H9 (cell line): ENCODE measurements around the gene RAMAC. TPM values are rescaled to one million over a fixed set of nuclear protein-coding genes. Genes with fewer than 3 reads are reported as not detected.

ENCODE experiments used
- DNase-seq: peaks from one replicate; pipeline ENCODE4 v3.0.0-alpha.2; 2017
- H2AFZ ChIP-seq: one replicate; pipeline ENCODE4 v1.6.1; 2013; ENCODE audit warnings: mild to moderate bottlenecking, low read length, control low read depth, moderate library complexity
- H2AK5ac ChIP-seq: 2 replicates; pipeline ENCODE4 v1.6.1; 2013; ENCODE audit warnings: low read length, control low read depth, mixed read lengths; ENCODE audit not compliant: insufficient read length
- H2BK120ac ChIP-seq: one replicate; pipeline ENCODE4 v1.6.1; 2013; ENCODE audit warnings: low read depth, mild to moderate bottlenecking, low read length, control low read depth, inconsistent platforms; ENCODE audit not compliant: poor library complexity, severe bottlenecking
- H2BK12ac ChIP-seq: 2 replicates; pipeline ENCODE4 v1.6.1; 2013; ENCODE audit warnings: low read length, control low read depth, mixed read lengths, low read depth; ENCODE audit not compliant: insufficient read length
- H2BK15ac ChIP-seq: 2 replicates; pipeline ENCODE4 v1.6.1; 2013; ENCODE audit warnings: low read depth, low read length, control low read depth
- H2BK20ac ChIP-seq: one replicate; pipeline ENCODE4 v1.6.1; 2013; ENCODE audit warnings: low read depth, mild to moderate bottlenecking, low read length, control low read depth, inconsistent platforms; ENCODE audit not compliant: poor library complexity, severe bottlenecking
- H2BK5ac ChIP-seq: 2 replicates; pipeline ENCODE4 v1.6.1; 2013; ENCODE audit warnings: low read length, control low read depth, mixed read lengths; ENCODE audit not compliant: insufficient read length
- H3K14ac ChIP-seq: 2 replicates; pipeline ENCODE4 v1.6.1; 2013; ENCODE audit warnings: low read length, control low read depth; ENCODE audit not compliant: insufficient read depth
- H3K18ac ChIP-seq: 2 replicates; pipeline ENCODE4 v1.6.1; 2013; ENCODE audit warnings: low read depth, mild to moderate bottlenecking, mixed read lengths, low read length, control low read depth; ENCODE audit not compliant: insufficient read length
- H3K23ac ChIP-seq: 2 replicates; pipeline ENCODE4 v1.6.1; 2013; ENCODE audit warnings: low read length, control low read depth, mixed read lengths, low read depth; ENCODE audit not compliant: insufficient read length
- H3K23me2 ChIP-seq: 2 replicates; pipeline ENCODE4 v1.6.1; 2013; ENCODE audit warnings: low read depth, mild to moderate bottlenecking, mixed read lengths, low read length, control low read depth; ENCODE audit not compliant: insufficient read length, poor library complexity, severe bottlenecking
- H3K27ac ChIP-seq: 2 replicates; pipeline ENCODE4 v1.5.1; 2013; ENCODE audit warnings: low read length, control low read depth, mixed read lengths, low read depth; ENCODE audit not compliant: insufficient read length
- H3K27me3 ChIP-seq: 2 replicates; pipeline ENCODE4 v1.6.1; 2013; ENCODE audit warnings: low read length, control low read depth, inconsistent platforms; ENCODE audit not compliant: insufficient read depth
- H3K4ac ChIP-seq: 2 replicates; pipeline ENCODE4 v1.6.1; 2013; ENCODE audit warnings: low read depth, mild to moderate bottlenecking, control low read depth, inconsistent platforms, low read length, moderate library complexity
- H3K4me1 ChIP-seq: 2 replicates; pipeline ENCODE4 v1.6.1; 2013; ENCODE audit warnings: low read length, control low read depth, inconsistent platforms; ENCODE audit not compliant: insufficient read depth
- H3K4me2 ChIP-seq: 2 replicates; pipeline ENCODE4 v1.6.1; 2013; ENCODE audit warnings: low read length, control low read depth, mixed read lengths; ENCODE audit not compliant: insufficient read length, insufficient read depth
- H3K56ac ChIP-seq: 2 replicates; pipeline ENCODE4 v1.6.1; 2013; ENCODE audit warnings: low read depth, mild to moderate bottlenecking, mixed read lengths, low read length, control low read depth; ENCODE audit not compliant: insufficient read length
- H3K79me1 ChIP-seq: 2 replicates; pipeline ENCODE4 v1.6.1; 2013; ENCODE audit warnings: low read depth, mild to moderate bottlenecking, moderate library complexity, low read length, control low read depth, inconsistent platforms; ENCODE audit not compliant: insufficient read depth, poor library complexity, severe bottlenecking
- H3K79me2 ChIP-seq: 2 replicates; pipeline ENCODE4 v1.6.1; 2013; ENCODE audit warnings: low read length, control low read depth, inconsistent platforms; ENCODE audit not compliant: insufficient read depth
- H3K9ac ChIP-seq: 2 replicates; pipeline ENCODE4 v1.6.1; 2013; ENCODE audit warnings: low read length, control low read depth, mixed read lengths; ENCODE audit not compliant: insufficient read length; ENCODE audit errors: extremely low read depth
- H3K9me3 ChIP-seq: one replicate; pipeline ENCODE4 v1.6.1; 2013; ENCODE audit warnings: low read depth, low read length, inconsistent platforms; ENCODE audit not compliant: control insufficient read depth
- H3T11ph ChIP-seq: one replicate; pipeline ENCODE4 v1.6.1; 2013; ENCODE audit warnings: mild to moderate bottlenecking, low read length, control low read depth, inconsistent platforms
- H4K20me1 ChIP-seq: one replicate; pipeline ENCODE4 v1.6.1; 2013; ENCODE audit not compliant: control insufficient read depth, insufficient read length, insufficient read depth
- H4K5ac ChIP-seq: 2 replicates; pipeline ENCODE4 v1.6.1; 2013; ENCODE audit warnings: low read depth, mild to moderate bottlenecking, mixed read lengths, low read length, control low read depth; ENCODE audit not compliant: insufficient read length
- H4K8ac ChIP-seq: replicated peaks from 2 replicates; pipeline ENCODE4 v1.6.1; 2013; ENCODE audit warnings: low read length, control low read depth, mixed read lengths, low read depth; ENCODE audit not compliant: insufficient read length
- H4K91ac ChIP-seq: 2 replicates; pipeline ENCODE4 v1.6.1; 2013; ENCODE audit warnings: low read depth, mild to moderate bottlenecking, moderate library complexity, mixed read lengths, low read length, control low read depth; ENCODE audit not compliant: insufficient read length
- H3K27ac Mint-ChIP-seq, 3 experiments: 2 replicates in 2 of 3; 3 replicates in 1 of 3; pipeline ENCODE4 v1.8.0; 2020 to 2021; ENCODE audit warnings: mixed read lengths in 3 of 3, mild to moderate bottlenecking in 1 of 3, moderate library complexity in 1 of 3
- H3K27me3 Mint-ChIP-seq: 2 replicates; pipeline ENCODE4 v1.8.0; 2021; ENCODE audit warnings: low read depth, mild to moderate bottlenecking, moderate library complexity, mixed read lengths
- H3K36me3 Mint-ChIP-seq, 3 experiments: 2 replicates in 2 of 3; 3 replicates in 1 of 3; pipeline ENCODE4 v1.8.0; 2020 to 2021; ENCODE audit warnings: low read depth in 3 of 3, mixed read lengths in 3 of 3; ENCODE audit not compliant: insufficient read depth in 1 of 3
- H3K4me1 Mint-ChIP-seq, 2 experiments: 2 replicates each; pipeline ENCODE4 v1.8.0; 2020; ENCODE audit warnings: mixed read lengths in 2 of 2
- H3K4me3 Mint-ChIP-seq, 2 experiments: 2 replicates in 1 of 2; 3 replicates in 1 of 2; pipeline ENCODE4 v1.8.0; 2020 to 2021; ENCODE audit warnings: mild to moderate bottlenecking in 2 of 2, mixed read lengths in 2 of 2, moderate library complexity in 1 of 2
- H3K9me3 Mint-ChIP-seq, 2 experiments: 2 replicates in 1 of 2; 3 replicates in 1 of 2; pipeline ENCODE4 v1.8.0; 2020; ENCODE audit warnings: mild to moderate bottlenecking in 2 of 2, mixed read lengths in 2 of 2, moderate library complexity in 1 of 2
- WGBS: extraction: QIAGEN DNeasy Blood & Tissue Kit; methylation state at CpG from one replicate; pipeline ENCODE4 v1.1.7; 2013; ENCODE audit warnings: missing lambda C conversion rate, low lambda C conversion rate, mixed read lengths; ENCODE audit not compliant: insufficient read length; ENCODE audit errors: extremely low coverage; 5-methylcytosine and 5-hydroxymethylcytosine counted together
- total RNA-seq: library from RNA; stranded (reverse); gene quantifications from 2 replicates; pipeline ENCODE4 v1.2.1, GENCODE V29; 2021
- TF ChIP-seq, protein P1 (sequence below): fragments of 200-600 bp; sonication (generic); conservative IDR thresholded peaks from 3 replicates; pipeline ENCODE4 v1.8.0; 2021; ENCODE audit warnings: antibody characterized with exemption, mild to moderate bottlenecking

Gene RAMAC
- total RNA-seq, 1 experiment from 2014 or later, result 35.8 TPM

DNA sequence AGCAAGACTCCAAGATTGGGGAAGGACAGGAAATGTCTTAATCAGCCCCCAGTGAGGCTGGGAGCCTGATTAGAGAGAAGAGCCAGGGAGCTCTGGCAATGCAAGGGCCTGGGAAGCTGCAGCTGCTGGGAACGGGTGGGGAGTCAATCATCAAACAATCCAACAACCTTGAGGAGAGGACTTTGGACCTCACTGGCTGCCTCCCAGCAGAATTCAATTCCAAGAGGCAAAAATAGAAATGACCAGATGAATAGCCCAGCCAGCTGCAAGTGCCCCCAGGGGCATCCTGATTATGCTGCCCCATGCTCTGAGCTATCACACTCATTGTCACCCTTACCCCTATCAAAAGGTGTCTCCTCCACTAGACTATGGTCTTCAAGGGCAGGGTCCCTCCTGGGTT lies 27.4 kb upstream of the RAMAC start:
- H3K4me2 ChIP-seq, result no peak overlapping the region
- Mint-ChIP-seq H3K27me3 (peaks cover 5% of the 10 kb centered on the region), H3K4me1 (peaks cover 11 to 15% of the 10 kb centered on the region in 2 experiments), H3K4me3 (no peak overlapping the region), H3K27ac (no peak overlapping the region; a peak in 1 of 7 replicates), H3K36me3 (no peaks in the 10 kb centered on the region), H3K9me3 (no peaks in the 10 kb centered on the region)
- H3K23me2 ChIP-seq, result no peaks in the 10 kb centered on the region
- no peak overlapping the region for H3K56ac ChIP-seq
- H3K9ac ChIP-seq, result no peak overlapping the region
- H3K23ac ChIP-seq, result no peak overlapping the region
- H2BK12ac ChIP-seq, result no peak overlapping the region
- H2BK15ac ChIP-seq, result no peak overlapping the region
- TF ChIP-seq, protein P1, sequence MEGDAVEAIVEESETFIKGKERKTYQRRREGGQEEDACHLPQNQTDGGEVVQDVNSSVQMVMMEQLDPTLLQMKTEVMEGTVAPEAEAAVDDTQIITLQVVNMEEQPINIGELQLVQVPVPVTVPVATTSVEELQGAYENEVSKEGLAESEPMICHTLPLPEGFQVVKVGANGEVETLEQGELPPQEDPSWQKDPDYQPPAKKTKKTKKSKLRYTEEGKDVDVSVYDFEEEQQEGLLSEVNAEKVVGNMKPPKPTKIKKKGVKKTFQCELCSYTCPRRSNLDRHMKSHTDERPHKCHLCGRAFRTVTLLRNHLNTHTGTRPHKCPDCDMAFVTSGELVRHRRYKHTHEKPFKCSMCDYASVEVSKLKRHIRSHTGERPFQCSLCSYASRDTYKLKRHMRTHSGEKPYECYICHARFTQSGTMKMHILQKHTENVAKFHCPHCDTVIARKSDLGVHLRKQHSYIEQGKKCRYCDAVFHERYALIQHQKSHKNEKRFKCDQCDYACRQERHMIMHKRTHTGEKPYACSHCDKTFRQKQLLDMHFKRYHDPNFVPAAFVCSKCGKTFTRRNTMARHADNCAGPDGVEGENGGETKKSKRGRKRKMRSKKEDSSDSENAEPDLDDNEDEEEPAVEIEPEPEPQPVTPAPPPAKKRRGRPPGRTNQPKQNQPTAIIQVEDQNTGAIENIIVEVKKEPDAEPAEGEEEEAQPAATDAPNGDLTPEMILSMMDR, result no peak
- no peaks in the 10 kb centered on the region for H3K27me3 ChIP-seq
- no peak overlapping the region for H2BK120ac ChIP-seq
- H3K27ac ChIP-seq, result no peak overlapping the region
- no peaks in the 10 kb centered on the region for H3K9me3 ChIP-seq
- H4K8ac ChIP-seq, result no peak overlapping the region
- no peaks in the 10 kb centered on the region for H3K79me2 ChIP-seq
- H2AFZ ChIP-seq, result no peak overlapping the region
- H3K18ac ChIP-seq, result no peak overlapping the region
- H4K5ac ChIP-seq, result no peak overlapping the region
- H3K4ac ChIP-seq, result no peak overlapping the region
- no peak overlapping the region for H2BK5ac ChIP-seq
- no peaks in the 10 kb centered on the region for H4K20me1 ChIP-seq
- no peak overlapping the region for H2BK20ac ChIP-seq
- H3K79me1 ChIP-seq, result no peaks in the 10 kb centered on the region
- H3K14ac ChIP-seq, result no peak overlapping the region
- no CpG with 5 or more reads among the region's 1 CpG for WGBS
- H4K91ac ChIP-seq, result no peak overlapping the region
- no peak overlapping the region for H2AK5ac ChIP-seq
- no peak for DNase-seq
- H3K4me1 ChIP-seq, result no peaks in the 10 kb centered on the region
- no peak overlapping the region for H3T11ph ChIP-seq
